Measurements from ENCODE around the gene LRRN1.

GRCh38 chr3:3782457-3782856 lies 16.8 kb upstream of the LRRN1 start:
- TF ChIP-seq CTCF (IDR thresholded peaks at IDR 0.05; ENCODE audit: low read length) (no peak), EZH2 (optimal IDR thresholded peaks at IDR 0.05; ENCODE audit: low read depth, low read length) (no peak)

Measured in MM.1S (cell line).